Vagina (tissue), 2 donors: Measurements from ENCODE around the gene SLC36A3.

Source experiments
- POLR2A ChIP-seq, 2 donors: fragments of 450-650 bp; IDR thresholded peaks; one replicate each; pipeline ENCODE4 v1.6.1; 2017; ENCODE audit warnings: antibody characterized with exemption in 2 of 2, mild to moderate bottlenecking in 2 of 2, moderate library complexity in 2 of 2
- POLR2AphosphoS5 ChIP-seq, 2 donors: sonication (generic); formaldehyde crosslinking; IDR thresholded peaks; one replicate each; pipeline ENCODE4 v1.9.0; 2017; ENCODE audit warnings: antibody characterized with exemption in 2 of 2, mild to moderate bottlenecking in 2 of 2, low read depth in 1 of 2; ENCODE audit not compliant: insufficient read depth in 1 of 2

GRCh38 chr5:151280443-151280842, 23.1 kb downstream of the SLC36A3 start:
- TF ChIP-seq POLR2A (IDR thresholded peaks at IDR 0.05) (no peak), POLR2AphosphoS5 (IDR thresholded peaks at IDR 0.05; ENCODE audit: insufficient read depth in 1 of 2, low read depth in 1 of 2) (no peak)
